Hepatocyte (in vitro differentiated cells): ENCODE measurements around the gene ZNF566.

Source experiments
- EZH2 ChIP-seq: fragments of 200-600 bp; sonication (generic); IDR thresholded peaks from 2 replicates; pipeline ENCODE4 v1.6.1; 2016; ENCODE audit warnings: antibody characterized with exemption, mild to moderate bottlenecking, borderline replicate concordance
- EZH2phosphoT487 ChIP-seq: fragments of 200-600 bp; sonication (generic); IDR thresholded peaks from one replicate; pipeline ENCODE4 v1.6.1; 2018; ENCODE audit warnings: antibody characterized with exemption, mild to moderate bottlenecking, low read depth, moderate library complexity; ENCODE audit not compliant: unreplicated experiment, severe bottlenecking
- TF ChIP-seq, protein P1 (sequence below): fragments of 200-600 bp; sonication (generic); IDR thresholded peaks from 2 replicates; pipeline ENCODE4 v1.5.1; 2016; ENCODE audit warnings: antibody characterized with exemption, mild to moderate bottlenecking; ENCODE audit not compliant: poor library complexity

DNA sequence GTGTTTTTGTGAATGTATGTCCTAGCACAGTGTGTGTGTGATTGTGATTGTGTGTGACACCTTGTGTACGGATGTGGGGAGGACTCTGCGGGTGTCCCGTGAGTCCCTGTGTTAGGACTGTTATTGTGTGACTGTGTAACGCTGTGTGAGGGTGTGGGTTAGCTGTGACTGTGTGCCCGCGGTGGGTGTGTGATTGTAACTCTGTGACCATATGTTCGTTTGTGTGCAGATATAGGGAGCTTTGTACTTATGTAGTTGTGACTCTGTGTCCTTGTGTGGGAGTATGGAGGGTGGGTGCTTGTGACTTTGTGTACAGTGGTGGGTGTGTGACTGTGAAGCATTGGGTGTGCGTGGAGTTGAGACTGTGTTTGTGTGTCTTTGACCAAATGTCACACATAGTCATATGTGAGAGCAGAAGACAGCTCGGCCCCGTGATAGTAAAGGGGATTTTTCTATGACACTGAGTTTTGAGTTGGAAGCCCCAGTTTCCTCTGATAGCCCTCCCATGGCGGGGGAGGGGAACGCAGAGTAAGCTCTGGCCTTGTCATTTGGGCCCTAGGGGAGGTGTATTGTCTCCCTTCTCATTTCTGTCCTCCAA lies 39.7 kb upstream of the ZNF566 start:
- TF ChIP-seq, protein P1, sequence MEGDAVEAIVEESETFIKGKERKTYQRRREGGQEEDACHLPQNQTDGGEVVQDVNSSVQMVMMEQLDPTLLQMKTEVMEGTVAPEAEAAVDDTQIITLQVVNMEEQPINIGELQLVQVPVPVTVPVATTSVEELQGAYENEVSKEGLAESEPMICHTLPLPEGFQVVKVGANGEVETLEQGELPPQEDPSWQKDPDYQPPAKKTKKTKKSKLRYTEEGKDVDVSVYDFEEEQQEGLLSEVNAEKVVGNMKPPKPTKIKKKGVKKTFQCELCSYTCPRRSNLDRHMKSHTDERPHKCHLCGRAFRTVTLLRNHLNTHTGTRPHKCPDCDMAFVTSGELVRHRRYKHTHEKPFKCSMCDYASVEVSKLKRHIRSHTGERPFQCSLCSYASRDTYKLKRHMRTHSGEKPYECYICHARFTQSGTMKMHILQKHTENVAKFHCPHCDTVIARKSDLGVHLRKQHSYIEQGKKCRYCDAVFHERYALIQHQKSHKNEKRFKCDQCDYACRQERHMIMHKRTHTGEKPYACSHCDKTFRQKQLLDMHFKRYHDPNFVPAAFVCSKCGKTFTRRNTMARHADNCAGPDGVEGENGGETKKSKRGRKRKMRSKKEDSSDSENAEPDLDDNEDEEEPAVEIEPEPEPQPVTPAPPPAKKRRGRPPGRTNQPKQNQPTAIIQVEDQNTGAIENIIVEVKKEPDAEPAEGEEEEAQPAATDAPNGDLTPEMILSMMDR: no peak
- TF ChIP-seq EZH2: no peak
- no peak for TF ChIP-seq EZH2phosphoT487
